GM18526 (cell line): ENCODE measurements around the gene ZBTB7C.

ENCODE experiments used
- POLR2A ChIP-seq: IDR thresholded peaks from 3 replicates; pipeline ENCODE4 v1.6.1; 2011; ENCODE audit not compliant: insufficient read length; ENCODE audit errors: extremely low read depth

The ZBTB7C gene

DNA sequence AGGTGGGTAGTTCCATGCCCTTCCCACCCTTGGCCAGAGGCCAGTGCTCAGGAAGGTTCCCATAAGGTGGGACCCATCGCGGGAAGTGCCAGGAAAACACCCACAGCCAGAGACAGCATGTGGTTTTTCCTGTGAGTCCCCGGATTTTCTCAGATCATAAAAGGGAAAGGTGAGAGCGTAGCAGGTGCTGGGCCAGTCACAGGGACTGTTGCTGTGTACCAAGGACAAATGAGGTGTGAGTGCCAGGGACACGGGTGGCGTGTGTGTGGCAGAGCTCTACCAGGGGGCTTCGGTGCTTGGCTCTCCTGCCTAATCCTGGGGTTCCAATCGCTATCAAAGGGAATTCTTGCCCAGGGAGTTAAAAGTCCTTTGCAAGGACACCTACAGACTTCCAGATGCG lies 319.2 kb downstream of the ZBTB7C start:
- no peak for TF ChIP-seq POLR2A

DNA sequence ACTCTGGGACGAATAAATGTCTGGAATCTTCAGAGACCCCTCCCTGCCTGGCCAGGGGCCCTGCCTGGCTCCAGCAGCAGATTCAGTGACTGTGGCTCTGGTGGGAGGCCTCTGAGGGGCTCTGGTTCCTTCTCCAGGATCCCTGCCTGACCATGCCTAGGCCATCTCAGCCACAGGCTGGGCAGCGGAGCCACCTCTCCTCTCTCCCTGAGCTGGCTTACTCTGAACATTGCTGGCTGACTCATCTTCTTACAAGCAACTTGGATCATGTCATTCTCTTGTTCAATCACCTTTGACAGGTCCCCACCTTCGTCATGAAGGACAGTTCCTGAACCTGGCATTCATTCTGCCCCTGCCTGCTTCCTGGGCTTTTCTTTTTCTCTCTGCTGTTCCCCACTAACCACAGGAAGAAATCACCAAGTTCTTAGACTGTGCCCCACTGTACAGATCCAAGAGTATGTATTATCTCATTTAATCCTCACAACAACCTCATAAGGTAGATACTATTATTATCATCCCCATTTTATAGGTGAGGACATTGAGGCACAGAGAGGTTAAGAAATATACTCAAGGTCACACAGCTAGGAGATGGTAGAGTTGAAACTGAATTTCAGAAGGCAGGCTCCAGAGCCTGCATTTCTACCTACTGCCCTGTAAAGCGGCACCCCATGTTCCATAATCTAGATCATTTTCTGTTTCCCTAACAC lies 323.2 kb downstream of the ZBTB7C start:
- no peak for TF ChIP-seq POLR2A

DNA sequence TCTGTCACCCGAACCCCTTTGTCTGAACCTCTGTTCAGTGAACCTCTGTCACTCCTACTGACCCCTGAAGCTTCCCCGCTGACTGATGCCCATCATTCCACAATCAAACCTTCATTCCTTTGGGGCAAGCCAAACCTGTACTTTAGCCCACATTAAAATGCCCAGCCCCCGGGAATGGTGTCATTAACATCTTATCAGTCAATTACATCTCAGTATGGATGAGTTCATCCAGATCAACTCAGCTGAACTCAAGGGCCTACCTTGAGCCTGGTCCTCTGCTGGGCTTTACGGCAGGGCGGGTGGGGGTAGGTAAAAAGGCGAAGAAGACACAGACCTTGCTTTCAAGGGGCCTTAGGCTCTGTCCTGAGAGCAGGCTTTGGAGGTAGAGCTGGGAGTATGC lies 324.3 kb downstream of the ZBTB7C start:
- no peak for TF ChIP-seq POLR2A

DNA sequence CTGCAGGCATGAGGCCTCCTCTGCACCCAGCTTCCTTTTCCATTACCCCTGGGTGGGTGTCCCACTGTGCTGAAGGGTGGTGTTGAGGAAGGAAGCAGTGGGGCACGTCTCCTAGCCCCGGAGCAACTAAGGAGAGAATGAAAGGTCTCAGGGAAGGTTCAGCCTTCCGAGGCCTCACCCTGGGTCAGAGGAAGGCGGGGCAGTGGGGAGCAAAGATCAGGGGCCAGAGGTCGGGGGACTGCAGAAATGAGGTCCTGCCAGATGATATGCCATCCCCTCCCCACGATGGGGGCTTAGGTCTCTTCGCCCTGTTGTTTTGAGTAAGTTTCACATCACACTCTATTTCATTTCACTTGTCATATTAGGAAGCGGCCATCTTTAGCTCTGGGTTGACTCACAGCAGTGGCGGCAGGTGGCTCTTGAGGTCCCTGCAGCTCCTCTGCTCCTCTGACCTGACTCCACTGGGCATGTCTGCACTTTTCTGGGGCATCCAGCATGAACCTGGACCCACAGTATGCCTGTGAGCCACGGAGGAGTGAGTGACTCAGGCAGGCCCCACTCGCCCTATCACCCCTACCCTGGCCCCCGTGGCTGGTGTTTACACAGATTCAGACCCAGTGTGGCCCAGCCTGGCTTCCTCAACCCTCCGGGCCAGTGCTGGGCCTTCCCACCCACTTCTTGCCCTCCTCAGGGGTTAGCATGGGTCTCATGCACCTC lies 325.0 kb downstream of the ZBTB7C start:
- no peak for TF ChIP-seq POLR2A

DNA sequence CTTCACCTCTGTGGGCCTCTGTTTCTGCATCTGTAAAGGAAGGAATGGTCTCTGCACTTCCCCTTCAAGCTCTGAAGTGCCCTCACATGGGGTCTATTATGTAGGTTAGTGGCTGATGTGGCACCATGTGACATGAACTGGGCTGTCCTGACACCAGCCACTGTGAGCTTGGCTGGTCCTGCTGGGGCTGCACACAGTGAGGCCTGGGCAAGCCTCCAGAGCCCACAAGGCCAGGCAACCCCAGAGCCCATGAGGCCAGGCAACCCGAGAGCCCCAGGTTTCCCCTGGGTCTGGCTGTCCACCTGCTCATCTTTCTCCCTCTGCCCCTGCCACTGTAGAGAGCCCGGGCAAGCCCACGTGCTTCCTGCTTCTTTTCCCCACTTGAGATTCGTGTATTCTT lies 328.6 kb downstream of the ZBTB7C start:
- no peak for TF ChIP-seq POLR2A

DNA sequence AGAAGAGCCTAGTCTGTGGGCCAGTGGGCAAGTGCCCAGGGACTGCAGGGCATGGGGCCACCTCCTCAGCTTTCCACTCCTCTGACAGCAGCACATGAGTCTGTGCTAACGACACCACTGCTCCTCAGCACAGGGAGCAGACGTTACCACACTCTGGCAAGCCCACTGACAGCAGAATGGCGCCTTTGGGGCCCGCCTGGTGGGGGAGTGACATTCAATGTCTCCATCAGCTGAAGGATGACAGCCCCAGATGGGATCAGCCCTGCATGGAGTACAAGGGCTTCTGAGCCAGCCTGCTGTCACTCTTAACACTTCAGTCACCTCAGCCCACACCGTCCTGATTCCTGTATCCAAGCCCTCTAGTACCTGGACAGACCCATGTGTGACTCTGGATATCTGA lies 329.3 kb downstream of the ZBTB7C start:
- no peak for TF ChIP-seq POLR2A

DNA sequence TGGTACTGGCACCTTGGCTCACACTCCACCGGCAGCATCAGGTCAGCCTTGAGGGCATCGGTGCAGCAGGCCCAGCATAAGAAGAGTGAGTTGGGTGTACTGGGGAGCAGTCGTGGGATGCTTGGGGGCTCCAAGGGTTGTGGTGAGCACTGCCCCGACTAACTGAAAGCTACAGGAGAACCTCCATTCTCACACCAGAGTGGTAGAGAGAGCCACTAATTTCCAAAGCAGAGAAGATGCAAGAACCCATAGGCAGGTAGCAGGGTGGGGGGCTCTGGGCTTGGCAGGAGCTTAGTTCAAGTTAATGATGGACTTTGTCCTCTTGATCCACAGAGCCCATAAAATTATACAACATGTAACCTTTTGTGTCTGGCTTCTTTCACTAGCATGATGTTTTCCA lies 330.7 kb downstream of the ZBTB7C start:
- TF ChIP-seq POLR2A: no peak

DNA sequence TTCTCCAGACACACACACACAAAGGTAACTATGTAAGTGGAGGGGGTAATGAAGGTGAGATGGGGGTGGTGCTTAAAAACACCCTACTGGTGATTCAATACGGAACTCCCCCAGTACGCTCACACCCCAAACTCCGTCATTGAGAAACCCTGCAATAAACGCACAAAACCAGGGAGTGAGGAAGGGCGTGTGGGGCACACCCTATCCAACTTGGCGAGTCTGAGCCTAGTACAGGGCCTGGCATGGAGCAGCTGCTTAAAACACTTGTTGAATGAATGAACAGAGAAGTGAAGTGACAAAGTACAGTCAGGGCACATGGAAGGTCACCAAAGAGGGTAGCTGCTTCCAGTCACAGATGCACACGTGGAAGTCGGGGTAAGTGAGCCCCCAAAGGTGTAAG lies 331.9 kb downstream of the ZBTB7C start:
- no peak for TF ChIP-seq POLR2A

DNA sequence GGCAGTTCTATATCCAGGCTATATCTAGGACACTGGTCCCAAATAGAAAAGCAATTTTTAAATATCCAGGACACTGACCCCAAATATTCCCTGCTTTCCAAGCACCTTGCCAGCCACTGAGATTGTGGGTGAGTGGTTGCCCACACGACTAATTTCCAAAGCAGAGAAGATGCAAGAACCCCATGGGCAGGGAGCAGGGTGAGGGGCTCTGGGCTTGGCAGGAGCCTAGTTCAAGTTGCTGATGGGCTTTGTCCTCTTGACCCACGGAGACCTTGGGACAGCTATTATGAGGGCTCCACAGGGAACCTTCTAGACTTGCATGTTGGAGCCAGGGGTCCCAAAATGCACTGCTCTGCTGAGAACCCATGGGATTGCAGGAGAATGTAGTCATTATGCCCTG lies 332.7 kb downstream of the ZBTB7C start:
- no peak for TF ChIP-seq POLR2A

DNA sequence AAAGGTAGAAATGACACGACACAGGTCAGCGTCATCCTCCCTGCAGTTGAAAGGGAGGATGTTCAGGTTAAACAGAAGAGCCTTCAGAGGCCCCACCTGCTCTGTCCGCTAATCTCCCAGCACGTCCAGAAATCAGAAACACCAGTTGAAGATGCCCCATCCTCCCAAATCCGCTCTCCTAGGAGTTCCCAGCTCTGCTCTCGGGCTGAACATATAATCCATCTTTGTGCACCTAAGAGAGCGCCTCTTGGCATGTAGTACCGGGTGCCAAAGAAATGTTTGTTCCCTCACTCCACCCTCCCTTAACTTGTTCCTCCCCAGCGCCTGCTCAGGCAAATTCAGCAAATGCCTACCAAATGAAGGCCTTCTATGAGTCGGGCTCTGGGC lies 333.5 kb downstream of the ZBTB7C start:
- no peak for TF ChIP-seq POLR2A

DNA sequence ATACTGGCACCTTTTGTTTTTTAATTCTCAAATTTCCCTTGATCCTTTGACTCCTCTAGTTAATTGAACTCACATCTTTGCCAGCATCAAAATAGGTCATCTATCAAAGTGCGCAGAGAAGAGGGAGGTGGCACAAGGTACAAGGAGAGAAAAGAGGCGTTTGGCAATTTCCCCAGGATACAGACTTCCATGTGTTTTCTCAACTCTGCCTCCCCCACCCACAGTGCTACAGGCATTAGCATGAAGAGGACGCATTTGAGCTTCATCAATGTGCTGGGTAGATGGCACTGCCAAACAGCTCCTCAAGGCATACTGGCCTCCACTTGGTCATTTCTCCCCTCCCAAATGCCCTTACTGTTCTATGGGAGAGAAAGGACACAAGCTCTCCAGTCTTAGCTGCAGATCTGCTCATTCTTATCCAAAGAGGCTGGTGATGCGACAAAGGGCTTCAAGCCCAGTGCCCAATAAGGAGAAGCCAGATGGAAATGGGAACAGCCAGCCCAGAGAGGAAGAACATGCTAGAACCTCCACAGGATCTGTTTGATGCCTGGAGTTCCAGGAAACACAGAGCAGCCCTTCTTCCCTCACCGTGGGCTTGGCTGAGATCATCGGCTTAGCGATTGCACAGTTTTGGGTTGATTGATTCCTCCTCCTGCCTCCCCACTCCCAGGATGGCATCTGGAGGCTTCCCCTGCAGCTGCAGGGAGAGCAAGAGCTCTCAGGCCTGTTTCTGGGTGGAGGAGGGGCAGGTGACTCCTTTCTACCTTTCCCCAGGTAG lies 334.1 kb downstream of the ZBTB7C start:
- TF ChIP-seq POLR2A: no peak

DNA sequence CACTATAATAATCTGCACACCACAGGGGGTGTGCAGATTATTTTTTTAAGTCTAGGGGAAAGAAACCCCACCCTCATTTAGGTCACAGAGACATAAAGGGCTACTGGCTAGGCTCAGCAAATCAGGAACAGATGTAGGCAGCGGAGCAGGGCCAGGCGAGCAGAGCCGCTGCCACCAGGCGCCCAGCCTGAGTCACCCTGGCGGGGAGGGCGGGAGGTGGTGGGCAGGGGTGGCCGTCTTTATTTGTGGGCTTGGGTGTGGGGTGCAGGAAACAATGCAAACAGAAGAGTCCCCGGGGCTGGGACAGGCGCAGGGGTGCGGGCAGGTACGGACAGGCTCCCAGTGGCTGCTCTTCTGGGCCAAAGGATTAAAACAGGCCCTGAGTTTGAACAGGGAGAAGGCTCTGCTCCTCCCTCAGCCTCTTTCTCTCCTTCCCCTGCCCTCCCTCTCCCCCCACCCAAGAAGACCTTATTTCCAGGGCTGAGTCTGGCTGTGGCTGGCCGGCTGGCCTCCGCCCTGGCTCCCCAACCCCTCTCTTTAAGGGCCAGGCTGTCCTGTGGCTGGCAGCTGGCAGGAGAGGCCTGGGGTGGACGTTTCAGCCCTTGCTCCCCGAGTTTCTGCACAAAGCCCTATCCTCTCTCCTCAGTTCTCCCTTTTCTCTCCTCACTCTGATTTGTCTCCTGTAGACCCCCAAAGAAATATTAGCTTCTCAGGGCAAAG lies 335.8 kb downstream of the ZBTB7C start:
- TF ChIP-seq POLR2A: no peak

DNA sequence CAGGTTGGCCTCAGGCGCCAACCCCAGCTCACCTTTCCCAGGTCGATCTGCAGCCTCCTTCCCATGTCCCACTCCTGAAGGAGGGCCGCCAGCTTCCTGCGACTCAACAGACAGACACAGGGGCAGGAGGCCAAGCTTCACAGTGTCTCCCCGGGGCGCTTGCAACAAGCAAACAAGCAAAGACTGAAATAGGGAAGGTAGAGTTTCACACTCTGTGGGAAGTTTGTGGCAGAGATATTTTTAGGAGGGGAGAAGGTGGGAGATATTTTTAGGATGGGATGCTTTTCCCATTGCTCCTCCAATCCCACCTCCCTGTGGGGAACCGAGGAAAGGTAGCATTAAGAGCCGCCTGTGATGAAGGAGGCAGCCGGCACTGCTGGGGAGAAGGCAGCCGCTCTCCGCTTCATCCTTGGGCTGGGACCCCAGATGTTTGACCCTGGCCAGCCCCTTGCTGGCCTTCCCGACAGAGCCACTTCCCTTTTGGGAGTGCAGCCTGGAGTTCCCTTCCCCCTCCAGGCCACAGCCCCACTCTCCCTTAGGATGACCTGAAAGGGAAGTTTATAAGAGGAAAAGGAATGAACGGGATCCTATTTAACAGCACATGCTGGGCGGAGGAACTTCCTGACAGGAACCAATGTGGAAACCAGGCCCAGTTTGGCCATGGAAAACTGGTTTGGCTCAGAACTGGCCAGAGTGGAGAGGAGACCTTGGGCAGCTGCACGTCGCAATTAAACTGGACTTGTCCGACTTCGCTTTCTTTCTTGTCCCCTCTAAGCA lies 336.6 kb downstream of the ZBTB7C start:
- no peak for TF ChIP-seq POLR2A

DNA sequence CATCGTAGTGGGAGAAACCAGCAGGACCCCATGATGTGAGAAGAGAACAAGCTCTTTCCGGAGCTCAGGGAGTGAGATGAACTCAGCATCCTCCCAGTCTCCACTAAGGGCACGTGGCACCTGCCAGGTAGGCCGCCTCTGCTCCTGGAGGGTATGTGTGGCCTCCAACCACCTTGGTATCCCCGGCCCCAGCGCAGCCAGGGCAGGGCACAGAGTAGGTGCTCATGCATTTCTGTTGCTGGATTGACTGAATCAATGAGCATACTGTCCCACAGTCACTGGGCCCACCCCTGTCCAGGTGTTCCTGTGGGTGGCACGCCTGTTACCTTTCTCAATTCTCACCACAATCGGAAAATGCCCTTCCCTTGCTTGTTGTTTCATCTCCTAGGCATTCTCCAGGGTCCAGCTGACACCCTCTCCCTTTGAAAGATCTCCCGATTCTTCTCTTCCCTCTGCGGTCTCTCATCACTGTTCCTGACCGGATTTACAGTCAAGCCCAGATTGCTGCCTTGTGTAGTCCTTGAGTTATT lies 340.2 kb downstream of the ZBTB7C start:
- TF ChIP-seq POLR2A: no peak

DNA sequence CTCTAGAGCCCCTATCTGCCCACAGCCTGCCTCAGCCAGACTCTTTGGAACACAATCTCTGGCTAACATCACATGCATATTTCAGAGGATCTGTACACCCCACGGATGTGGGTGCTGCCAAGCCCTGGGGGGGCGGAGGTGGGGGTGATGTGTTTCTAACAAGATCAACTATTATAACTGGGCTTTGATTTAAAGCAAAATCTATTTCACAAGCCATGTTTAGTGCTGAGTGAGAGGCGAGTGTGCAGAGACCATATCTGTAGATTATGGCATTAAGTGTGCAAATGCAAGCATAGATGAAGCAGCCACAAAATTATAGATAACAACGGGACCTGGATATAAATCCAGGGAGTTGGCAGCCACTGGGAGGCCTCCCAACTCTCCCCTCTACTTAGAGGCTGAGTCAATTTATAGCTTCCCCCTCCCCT lies 342.9 kb downstream of the ZBTB7C start:
- TF ChIP-seq POLR2A: no peak

DNA sequence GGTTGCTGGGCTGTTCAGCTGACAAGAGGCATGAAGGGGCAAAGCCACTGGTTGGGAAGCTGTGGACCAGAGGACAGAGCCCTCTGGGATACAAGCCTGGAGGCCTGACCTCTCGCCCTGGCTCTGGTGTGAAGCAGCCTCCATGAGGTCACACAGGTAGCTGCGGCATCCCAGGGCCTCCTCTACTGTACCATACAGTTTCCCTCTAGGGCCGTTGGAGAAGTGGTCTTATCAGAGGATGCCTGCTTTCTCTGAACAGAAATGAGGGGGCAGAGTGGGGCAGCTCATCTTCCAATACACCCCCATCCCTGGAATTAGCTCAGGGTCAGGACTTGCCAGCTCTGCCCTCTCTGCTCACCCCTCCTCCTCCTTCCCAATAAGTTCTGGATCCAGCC lies 343.6 kb downstream of the ZBTB7C start:
- TF ChIP-seq POLR2A: no peak
